ENCODE results near the gene WDR26.

WDR26 gene

DNA sequence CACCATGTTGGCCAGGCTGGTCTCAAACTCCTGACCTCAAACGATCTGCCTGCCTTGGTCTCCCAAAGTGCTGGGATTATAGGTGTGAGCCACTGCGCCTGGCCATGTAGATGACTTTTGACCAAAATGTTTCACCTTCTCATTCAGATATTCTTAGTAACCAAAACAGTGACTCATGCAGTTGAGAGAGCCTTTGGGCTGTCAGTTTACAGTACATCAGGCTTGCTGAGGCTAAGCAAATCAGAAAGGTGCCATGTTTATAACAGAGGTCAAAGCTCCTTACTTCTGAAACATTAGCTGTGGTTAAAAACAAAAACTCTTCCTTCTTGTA, 57.0 kb downstream of the WDR26 start:
- CTCF ChIA-PET, result interaction anchor here (1.1 kb wide), 1 partner anchor 30 kb away, joined by 3 read pairs; no protein-coding TSS in a partner anchor
- TF ChIP-seq, protein P1, sequence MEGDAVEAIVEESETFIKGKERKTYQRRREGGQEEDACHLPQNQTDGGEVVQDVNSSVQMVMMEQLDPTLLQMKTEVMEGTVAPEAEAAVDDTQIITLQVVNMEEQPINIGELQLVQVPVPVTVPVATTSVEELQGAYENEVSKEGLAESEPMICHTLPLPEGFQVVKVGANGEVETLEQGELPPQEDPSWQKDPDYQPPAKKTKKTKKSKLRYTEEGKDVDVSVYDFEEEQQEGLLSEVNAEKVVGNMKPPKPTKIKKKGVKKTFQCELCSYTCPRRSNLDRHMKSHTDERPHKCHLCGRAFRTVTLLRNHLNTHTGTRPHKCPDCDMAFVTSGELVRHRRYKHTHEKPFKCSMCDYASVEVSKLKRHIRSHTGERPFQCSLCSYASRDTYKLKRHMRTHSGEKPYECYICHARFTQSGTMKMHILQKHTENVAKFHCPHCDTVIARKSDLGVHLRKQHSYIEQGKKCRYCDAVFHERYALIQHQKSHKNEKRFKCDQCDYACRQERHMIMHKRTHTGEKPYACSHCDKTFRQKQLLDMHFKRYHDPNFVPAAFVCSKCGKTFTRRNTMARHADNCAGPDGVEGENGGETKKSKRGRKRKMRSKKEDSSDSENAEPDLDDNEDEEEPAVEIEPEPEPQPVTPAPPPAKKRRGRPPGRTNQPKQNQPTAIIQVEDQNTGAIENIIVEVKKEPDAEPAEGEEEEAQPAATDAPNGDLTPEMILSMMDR (conservative IDR thresholded peaks at IDR 0.05; ENCODE audit: low read depth), result no peak
- POLR2A ChIA-PET (ENCODE audit: low non-redundant PET), result no interaction called here
- H3K27ac ChIP-seq, result no peak overlapping the region
- DNase-seq (ENCODE audit: low spot score), result peak; percentile 41

DNA sequence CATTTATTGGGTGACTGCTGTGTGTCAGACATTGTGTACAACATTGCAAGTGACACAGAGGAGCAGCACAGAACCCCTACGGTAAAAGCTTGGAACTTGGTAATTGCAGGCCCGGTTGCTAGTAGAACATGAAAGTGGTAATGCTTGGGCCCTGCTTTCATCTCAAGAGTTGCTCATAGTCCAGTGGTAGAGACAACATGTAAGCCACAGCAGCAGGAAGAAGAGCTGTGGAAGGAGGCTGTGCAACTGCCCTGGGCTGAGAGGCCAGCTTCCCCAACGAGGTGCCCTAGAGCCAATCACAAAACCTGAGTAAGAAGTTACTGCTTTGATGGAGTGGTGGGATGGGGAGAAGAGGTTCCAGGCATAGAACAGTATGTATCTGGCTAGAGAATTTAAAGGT, 59.5 kb downstream of the WDR26 start:
- POLR2A ChIA-PET (ENCODE audit: low non-redundant PET), result interaction anchor here (0.8 kb wide), 1 partner anchor 21 kb away, joined by 3 read pairs; no protein-coding TSS in a partner anchor
- CTCF ChIA-PET, result interaction anchor here (0.6 to 0.8 kb wide), 3 partner anchors 40 to 1471 kb away, joined by 3 read pairs; no protein-coding TSS in a partner anchor
- TF ChIP-seq, protein P1 (conservative IDR thresholded peaks at IDR 0.05; ENCODE audit: low read depth), result no peak

DNA sequence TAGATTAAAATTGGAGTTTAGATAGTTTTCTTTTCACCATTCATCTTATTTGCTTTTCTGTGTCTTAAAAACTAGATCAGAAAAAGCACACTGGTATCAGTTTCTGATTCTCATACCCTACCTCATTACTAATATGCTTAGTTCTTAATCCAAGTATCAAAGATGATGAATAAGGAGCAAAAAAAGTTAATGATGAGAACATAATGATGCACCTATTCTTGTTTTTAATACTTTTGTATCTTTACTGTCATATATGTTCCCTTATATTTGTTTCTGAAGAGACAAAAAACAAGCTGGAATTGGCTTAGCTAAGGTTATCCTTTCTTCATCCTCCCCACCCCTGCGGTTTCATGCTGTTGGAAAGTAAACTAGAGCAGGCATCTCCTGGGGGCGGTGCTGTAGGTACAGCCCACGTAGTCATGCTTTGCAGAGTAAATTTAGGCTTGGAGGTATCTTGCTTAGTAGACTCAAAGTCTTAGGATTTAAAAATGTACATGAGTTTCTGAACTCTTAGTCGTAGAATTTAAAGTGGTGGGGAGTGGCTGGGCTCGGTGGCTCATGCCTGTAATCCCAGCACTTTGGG, 61.5 kb downstream of the WDR26 start:
- TF ChIP-seq, protein P1 (conservative IDR thresholded peaks at IDR 0.05; ENCODE audit: low read depth), result no peak
- no peak for DNase-seq (ENCODE audit: low spot score)
- ChIA-PET CTCF (interaction anchor here (0.7 kb wide), 2 partner anchors 51 to 267 kb away, joined by 3 read pairs; no protein-coding TSS in a partner anchor), POLR2A (ENCODE audit: low non-redundant PET) (interaction anchor here (0.6 kb wide), 1 partner anchor 12 kb away, joined by 13 read pairs; no protein-coding TSS in a partner anchor)
- H3K27ac ChIP-seq, result no peak overlapping the region

More for the DNA sequence above, 59.5 kb downstream of the WDR26 start:
- no peak for DNase-seq (ENCODE audit: low spot score)
- no peak overlapping the region for H3K27ac ChIP-seq

DNA sequence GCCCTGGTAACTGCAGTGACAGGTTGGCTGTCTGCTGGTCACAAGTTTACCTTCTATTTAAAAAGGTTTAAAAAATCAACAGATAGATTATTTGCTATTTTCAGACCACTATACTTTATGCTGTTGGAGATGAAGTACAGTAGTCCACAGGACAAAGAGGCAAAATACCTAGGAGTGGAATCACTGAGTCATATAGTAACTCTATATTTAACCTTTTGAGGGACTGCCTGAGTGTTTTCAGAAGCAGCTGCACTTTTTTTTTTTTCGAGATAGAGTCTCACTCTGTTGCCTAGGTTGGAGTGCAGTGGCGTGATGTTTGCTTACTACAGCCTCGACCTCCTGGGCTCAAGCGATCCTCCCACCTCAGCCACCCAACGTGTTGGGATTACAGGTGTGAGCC, 66.2 kb downstream of the WDR26 start:
- POLR2A ChIA-PET (ENCODE audit: low non-redundant PET), result no interaction called here
- CTCF ChIA-PET, result no interaction called here

DNA sequence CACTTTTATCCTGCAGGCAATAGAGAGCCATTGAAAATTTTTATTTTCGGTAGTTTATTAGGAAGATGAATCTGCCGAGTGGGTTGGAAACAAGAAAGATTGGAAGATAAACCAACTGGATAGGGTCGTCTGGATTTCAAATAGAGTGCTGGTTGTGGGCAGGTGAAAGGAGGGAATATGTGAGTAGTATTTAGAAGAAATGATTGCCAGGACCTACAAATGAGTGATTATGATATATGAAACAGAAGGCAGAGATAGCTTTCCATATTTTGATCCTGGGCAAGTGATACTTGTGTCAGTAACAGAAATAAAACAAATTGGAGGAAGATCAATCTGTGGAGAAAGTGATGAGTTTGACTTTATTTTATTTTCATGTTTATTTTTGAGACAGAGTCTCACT, 75.4 kb downstream of the WDR26 start:
- TF ChIP-seq, protein P1 (conservative IDR thresholded peaks at IDR 0.05; ENCODE audit: low read depth), result no peak
- no peak overlapping the region for H3K27ac ChIP-seq
- ChIA-PET CTCF (interaction anchor here (0.6 kb wide), 1 partner anchor 240 kb away, joined by 4 read pairs; no protein-coding TSS in a partner anchor), POLR2A (ENCODE audit: low non-redundant PET) (no interaction called here)
- DNase-seq (ENCODE audit: low spot score), result no peak

More for the DNA sequence above, 66.2 kb downstream of the WDR26 start:
- H3K27ac ChIP-seq, result no peak overlapping the region
- DNase-seq (ENCODE audit: low spot score), result no peak
- TF ChIP-seq, protein P1 (conservative IDR thresholded peaks at IDR 0.05; ENCODE audit: low read depth), result no peak

DNA sequence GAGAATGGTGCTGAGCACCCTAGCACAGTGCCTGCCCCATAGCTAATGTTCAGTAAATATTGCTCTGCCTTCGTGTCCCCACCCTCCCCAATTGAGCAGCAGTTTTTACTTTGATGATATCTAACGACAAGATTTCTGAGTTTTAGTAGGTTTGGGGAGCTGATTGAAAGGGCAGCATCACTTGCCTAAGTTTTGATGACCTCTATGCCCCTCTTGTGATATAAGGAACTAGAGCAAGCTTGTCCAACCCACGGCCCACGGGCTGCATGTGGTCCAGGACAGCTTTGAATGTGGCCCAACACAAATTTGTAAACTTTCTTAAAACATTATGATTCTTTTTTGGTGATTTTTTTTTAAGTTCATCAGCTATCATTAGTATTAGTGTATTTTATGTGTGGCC, 76.4 kb downstream of the WDR26 start:
- no peak overlapping the region for H3K27ac ChIP-seq
- POLR2A ChIA-PET (ENCODE audit: low non-redundant PET), result interaction anchor here (0.9 kb wide), 1 partner anchor 12 kb away, joined by 3 read pairs; no protein-coding TSS in a partner anchor
- TF ChIP-seq, protein P1 (conservative IDR thresholded peaks at IDR 0.05; ENCODE audit: low read depth), result no peak
- CTCF ChIA-PET, result no interaction called here
- no peak for DNase-seq (ENCODE audit: low spot score)

Data from RWPE1 (cell line).